HG02588 (cell line): ENCODE measurements around the gene AUTS2.

Experiments used
- ATAC-seq: cut with Tn5 transposase; IDR thresholded peaks from one replicate; pipeline ENCODE4 v1.9.1; 2021; ENCODE audit warnings: mild to moderate bottlenecking, moderate library complexity; ENCODE audit not compliant: unreplicated experiment

AUTS2 gene

GRCh38 chr7:69654849-69655707 is 56.8 kb downstream of the AUTS2 start:
- no peak for ATAC-seq

GRCh38 chr7:69656077-69656476 is 57.8 kb downstream of the AUTS2 start:
- no peak for ATAC-seq

- ATAC-seq: no peak
These were observed 58.6 kb downstream of the AUTS2 start for GRCh38 chr7:69656890-69657289.

GRCh38 chr7:69657331-69657730 is 59.1 kb downstream of the AUTS2 start:
- ATAC-seq: no peak

GRCh38 chr7:69657985-69658384 is 59.7 kb downstream of the AUTS2 start:
- no peak for ATAC-seq

GRCh38 chr7:69659983-69660382 is 61.7 kb downstream of the AUTS2 start:
- no peak for ATAC-seq

GRCh38 chr7:69661342-69661741 is 63.1 kb downstream of the AUTS2 start:
- no peak for ATAC-seq

GRCh38 chr7:69663911-69664832 is 65.9 kb downstream of the AUTS2 start:
- peak; percentile 59 for ATAC-seq

GRCh38 chr7:69665369-69665768 is 67.1 kb downstream of the AUTS2 start:
- no peak for ATAC-seq

GRCh38 chr7:69668339-69668870 is 70.1 kb downstream of the AUTS2 start:
- no peak for ATAC-seq

GRCh38 chr7:69670701-69671100 is 72.4 kb downstream of the AUTS2 start:
- no peak for ATAC-seq

- no peak for ATAC-seq
These were observed 74.8 kb downstream of the AUTS2 start for GRCh38 chr7:69673074-69673473.

- peak; percentile 81 for ATAC-seq
These were observed 76.5 kb downstream of the AUTS2 start for GRCh38 chr7:69674701-69675182.

GRCh38 chr7:69676247-69676646 is 78.0 kb downstream of the AUTS2 start:
- ATAC-seq: no peak

- ATAC-seq: no peak
These were observed 79.0 kb downstream of the AUTS2 start for GRCh38 chr7:69677054-69677852.

- ATAC-seq: no peak
These were observed 79.7 kb downstream of the AUTS2 start for GRCh38 chr7:69677881-69678493.

GRCh38 chr7:69678494-69679187 is 80.4 kb downstream of the AUTS2 start:
- no peak for ATAC-seq

- no peak for ATAC-seq
These were observed 82.9 kb downstream of the AUTS2 start for GRCh38 chr7:69681181-69681580.

- no peak for ATAC-seq
These were observed 84.2 kb downstream of the AUTS2 start for GRCh38 chr7:69682518-69682917.
